Measurements from ENCODE around the gene ADRA2C. TPM values are rescaled to one million over a fixed set of nuclear protein-coding genes. Genes with fewer than 3 reads are reported as not detected.

Gene ADRA2C
- total RNA-seq, 1 experiment from 2014 or later = 23.5 TPM

GRCh38 chr4:3796960-3797359 lies 30.8 kb downstream of the ADRA2C start:
- ChIA-PET CTCF (no interaction called here), POLR2A (no interaction called here)
- Histone ChIP-seq H3K36me3 (ENCODE audit: control insufficient read depth, insufficient read depth, low read length) (no peaks in the 10 kb centered on the region), H3K27me3 (ENCODE audit: control insufficient read depth, insufficient read depth, low read length) (no peaks in the 10 kb centered on the region), H3K9me3 (ENCODE audit: control insufficient read depth, insufficient read depth, low read depth, low read length) (no peaks in the 10 kb centered on the region), H3K4me3 (ENCODE audit: low read depth in 2 of 2, low read length in 2 of 2) (no peak overlapping the region), H3K27ac (ENCODE audit: low read length) (no peak overlapping the region), H3K4me1 (ENCODE audit: control insufficient read depth, insufficient read depth, low read length) (no peaks in the 10 kb centered on the region)
- intact Hi-C loops (cut with micrococcal nuclease; ENCODE audit: unreplicated experiment) = no loop called here
- DNase-seq (ENCODE audit: low read depth, low spot score) = no peak
- in situ Hi-C loops (cut with HindIII; ENCODE audit: low pct_unique_long_range_greater_than_20kb, low sequenced_read_pairs) = no loop called here
- BruUV-seq (replicated peaks) = no TSS peak
- TF ChIP-seq SIN3A (IDR thresholded peaks at IDR 0.05; ENCODE audit: borderline replicate concordance, insufficient read depth, low read depth, low read length) (no peak), POLR2AphosphoS5 (IDR thresholded peaks at IDR 0.05; ENCODE audit: low read depth, low read length) (no peak), CTCF (IDR thresholded peaks at IDR 0.05) (no peak), REST (IDR thresholded peaks at IDR 0.05; ENCODE audit: insufficient read depth in 1 of 2, low read depth in 2 of 2, low read length in 1 of 2) (no peak), TCF7L2 (IDR thresholded peaks at IDR 0.05; ENCODE audit: low read depth, low read length) (no peak)
- no peak for ATAC-seq

GRCh38 chr4:3797831-3798790 lies 31.9 kb downstream of the ADRA2C start:
- H3K27ac ChIP-seq (ENCODE audit: low read length) = no peak overlapping the region
- ChIA-PET POLR2A (no interaction called here), CTCF (no interaction called here)
- H3K27me3 ChIP-seq (ENCODE audit: control insufficient read depth, insufficient read depth, low read length) = no peaks in the 10 kb centered on the region
- H3K9me3 ChIP-seq (ENCODE audit: control insufficient read depth, insufficient read depth, low read depth, low read length) = no peaks in the 10 kb centered on the region
- no peak overlapping the region for H3K4me3 ChIP-seq (ENCODE audit: low read depth in 2 of 2, low read length in 2 of 2)
- TF ChIP-seq CTCF (IDR thresholded peaks at IDR 0.05) = no peak
- no peak for TF ChIP-seq POLR2AphosphoS5 (IDR thresholded peaks at IDR 0.05; ENCODE audit: low read depth, low read length)
- no peak for TF ChIP-seq REST (IDR thresholded peaks at IDR 0.05; ENCODE audit: insufficient read depth in 1 of 2, low read depth in 2 of 2, low read length in 1 of 2)
- TF ChIP-seq TCF7L2 (IDR thresholded peaks at IDR 0.05; ENCODE audit: low read depth, low read length) = no peak
- TF ChIP-seq SIN3A (IDR thresholded peaks at IDR 0.05; ENCODE audit: borderline replicate concordance, insufficient read depth, low read depth, low read length) = no peak
- no peak for DNase-seq (ENCODE audit: low read depth, low spot score)
- H3K36me3 ChIP-seq (ENCODE audit: control insufficient read depth, insufficient read depth, low read length) = no peaks in the 10 kb centered on the region
- no peaks in the 10 kb centered on the region for H3K4me1 ChIP-seq (ENCODE audit: control insufficient read depth, insufficient read depth, low read length)
- BruUV-seq (replicated peaks) = no TSS peak
- ATAC-seq = no peak
- in situ Hi-C loops (cut with HindIII; ENCODE audit: low pct_unique_long_range_greater_than_20kb, low sequenced_read_pairs) (no loop called here), intact Hi-C loops (cut with micrococcal nuclease; ENCODE audit: unreplicated experiment) (no loop called here)

All from Panc1 (cell line).